Measurements from ENCODE around the gene SMAP1.

Gene SMAP1

GRCh38 chr6:70901324-70901723 is 233.6 kb downstream of the SMAP1 start:
- DNase-seq (ENCODE audit: low read depth) = no peak

GRCh38 chr6:70903665-70904452 is 236.2 kb downstream of the SMAP1 start:
- DNase-seq (ENCODE audit: low read depth) = no peak

GRCh38 chr6:70905742-70906141 is 238.1 kb downstream of the SMAP1 start:
- no peak for DNase-seq (ENCODE audit: low read depth)

Data from fibroblast of gingiva (primary cell).